HG03520 (cell line): ENCODE data around the gene HOXB6.

Experiments
- ATAC-seq: cut with Tn5 transposase; IDR thresholded peaks from one replicate; pipeline ENCODE4 v1.9.1; 2021; ENCODE audit warnings: mild to moderate bottlenecking, moderate library complexity; ENCODE audit not compliant: unreplicated experiment

The HOXB6 gene

GRCh38 chr17:48604770-48605329, at the start of gene HOXB6:
Gene HOXB6, minus strand, starts transcription at chr17:48604986. Its CDS starts 6,836 bp downstream, at chr17:48598150.
- ATAC-seq = no peak

GRCh38 chr17:48649741-48650140, 45.0 kb upstream of the HOXB6 start:
- ATAC-seq = no peak

- ATAC-seq = no peak
Observed at GRCh38 chr17:48647963-48648245, 43.1 kb upstream of the HOXB6 start.

GRCh38 chr17:48647103-48647962, 42.5 kb upstream of the HOXB6 start:
- ATAC-seq = no peak

- ATAC-seq = no peak
Observed at GRCh38 chr17:48646183-48647102, 41.7 kb upstream of the HOXB6 start.

- no peak for ATAC-seq
Observed at GRCh38 chr17:48645639-48646182, 40.9 kb upstream of the HOXB6 start.

GRCh38 chr17:48644910-48645557, 40.2 kb upstream of the HOXB6 start:
- no peak for ATAC-seq

- no peak for ATAC-seq
Observed at GRCh38 chr17:48644159-48644558, 39.4 kb upstream of the HOXB6 start.

- no peak for ATAC-seq
Observed at GRCh38 chr17:48643697-48644012, 38.9 kb upstream of the HOXB6 start.

- ATAC-seq = no peak
Observed at GRCh38 chr17:48642843-48643696, 38.3 kb upstream of the HOXB6 start.

GRCh38 chr17:48642059-48642842, 37.5 kb upstream of the HOXB6 start:
- no peak for ATAC-seq

GRCh38 chr17:48641541-48642058, 36.8 kb upstream of the HOXB6 start:
- ATAC-seq = no peak

GRCh38 chr17:48640858-48641180, 36.0 kb upstream of the HOXB6 start:
- ATAC-seq = no peak

- ATAC-seq = no peak
Observed at GRCh38 chr17:48639982-48640857, 35.4 kb upstream of the HOXB6 start.

- ATAC-seq = no peak
Observed at GRCh38 chr17:48639136-48639535, 34.4 kb upstream of the HOXB6 start.

- ATAC-seq = no peak
Observed at GRCh38 chr17:48637323-48638260, 32.8 kb upstream of the HOXB6 start.
